ENCODE measurements around the gene RGS9. TPM values are rescaled to one million over a fixed set of nuclear protein-coding genes. Genes with fewer than 3 reads are reported as not detected.

The RGS9 gene
- total RNA-seq, 2 experiments from 2014 or later, result 13.7 to 26.4 TPM

GRCh38 chr17:65172496-65173136 is 35.4 kb downstream of the RGS9 start:
- H3K27ac ChIP-seq (ENCODE audit: low read depth, low read length, poor library complexity, severe bottlenecking), result no peak overlapping the region
- no TSS peak for BruUV-seq (replicated peaks)
- no peaks in the 10 kb centered on the region for H3K9me2 ChIP-seq (ENCODE audit: insufficient read depth, low read length)
- no peaks in the 10 kb centered on the region for H3K9me3 ChIP-seq (ENCODE audit: low read length)
- no peak overlapping the region for H2AFZ ChIP-seq (ENCODE audit: low read length)
- H3K4me3 ChIP-seq (ENCODE audit: low read depth, low read length, poor library complexity, severe bottlenecking), result no peak overlapping the region
- no peaks in the 10 kb centered on the region for H3K79me2 ChIP-seq (ENCODE audit: insufficient read depth, low read depth, low read length)
- DNase-seq (ENCODE audit: low spot score), result no peak
- intact Hi-C loops (cut with micrococcal nuclease; ENCODE audit: unreplicated experiment), result no loop called here
- no peaks in the 10 kb centered on the region for H4K20me1 ChIP-seq (ENCODE audit: insufficient read depth, low read length)
- no peak overlapping the region for H3K4me2 ChIP-seq (ENCODE audit: low read length)
- H3K4me1 ChIP-seq (ENCODE audit: insufficient read depth, low read length, poor library complexity, severe bottlenecking), result peaks cover 61% of the 10 kb centered on the region
- ChIA-PET POLR2A (interaction anchor here (0.8 to 1.5 kb wide), 3 partner anchors 9 to 18 kb away, joined by 3 to 7 read pairs (median 3); no protein-coding TSS in a partner anchor), CTCF (ENCODE audit: unreplicated experiment) (interaction anchor here (1.4 kb wide), 1 partner anchor 13 kb away, joined by 3 read pairs; no protein-coding TSS in a partner anchor)
- TF ChIP-seq EZH2phosphoT487 (IDR thresholded peaks at IDR 0.05; ENCODE audit: borderline replicate concordance, low read depth, low read length) (no peak), CTCF (conservative IDR thresholded peaks at IDR 0.05; ENCODE audit: low read length) (no peak)
- peaks cover 8% of the 10 kb centered on the region; the same call in 1 of the 2 replicates for H3K36me3 ChIP-seq (ENCODE audit: insufficient read depth, low read length)

- peak; percentile 68 for DNase-seq (ENCODE audit: low spot score)
- intact Hi-C loops (cut with micrococcal nuclease; ENCODE audit: unreplicated experiment), result no loop called here
- H3K27ac ChIP-seq (ENCODE audit: low read depth, low read length, poor library complexity, severe bottlenecking), result peak overlapping the region; percentile 42
- H3K4me1 ChIP-seq (ENCODE audit: insufficient read depth, low read length, poor library complexity, severe bottlenecking), result peaks cover 68% of the 10 kb centered on the region
- peak overlapping the region; percentile 7; the same call in 1 of the 2 replicates for H2AFZ ChIP-seq (ENCODE audit: low read length)
- H3K4me3 ChIP-seq (ENCODE audit: low read depth, low read length, poor library complexity, severe bottlenecking), result no peak overlapping the region
- H4K20me1 ChIP-seq (ENCODE audit: insufficient read depth, low read length), result no peaks in the 10 kb centered on the region
- peaks cover 8% of the 10 kb centered on the region; the same call in 1 of the 2 replicates for H3K36me3 ChIP-seq (ENCODE audit: insufficient read depth, low read length)
- no peaks in the 10 kb centered on the region for H3K9me2 ChIP-seq (ENCODE audit: insufficient read depth, low read length)
- TF ChIP-seq CTCF (conservative IDR thresholded peaks at IDR 0.05; ENCODE audit: low read length) (no peak), EZH2phosphoT487 (IDR thresholded peaks at IDR 0.05; ENCODE audit: borderline replicate concordance, low read depth, low read length) (no peak)
- CTCF ChIA-PET (ENCODE audit: unreplicated experiment), result interaction anchor here (1.4 kb wide), 1 partner anchor 12 kb away, joined by 3 read pairs; no protein-coding TSS in a partner anchor
- no peaks in the 10 kb centered on the region for H3K9me3 ChIP-seq (ENCODE audit: low read length)
- POLR2A ChIA-PET, result interaction anchor here (0.7 to 1.5 kb wide), 3 partner anchors 8 to 18 kb away, joined by 3 to 7 read pairs (median 3); no protein-coding TSS in a partner anchor
- BruUV-seq (replicated peaks), result no TSS peak
- H3K4me2 ChIP-seq (ENCODE audit: low read length), result peak overlapping the region; percentile 38
- no peaks in the 10 kb centered on the region for H3K79me2 ChIP-seq (ENCODE audit: insufficient read depth, low read depth, low read length)
Observed at GRCh38 chr17:65173284-65173793, 36.2 kb downstream of the RGS9 start.

Measured in OCI-LY7 (cell line).